Gastrocnemius medialis (tissue), 4 donors: ENCODE results near the gene SSH3.

Experiments used
- CTCF ChIP-seq, 5 experiments: fragments of 450-650 bp in 3 of 5; fragments of 200-600 bp in 2 of 5; sonication (generic) in 2 of 5; IDR thresholded peaks in 4 of 5; conservative IDR thresholded peaks in 1 of 5; 1 replicate in 4 of 5; 2 replicates in 1 of 5; pipeline ENCODE4 v1.5.1; 2016 to 2019; ENCODE audit warnings: antibody characterized with exemption in 5 of 5, mild to moderate bottlenecking in 3 of 5, moderate library complexity in 3 of 5
- POLR2A ChIP-seq, 2 donors: fragments of 450-650 bp; IDR thresholded peaks; one replicate each; pipeline ENCODE4 v1.6.1; 2017; ENCODE audit warnings: antibody characterized with exemption in 2 of 2, mild to moderate bottlenecking in 2 of 2, moderate library complexity in 2 of 2

GRCh38 chr11:67357831-67358670 lies 54.7 kb downstream of the SSH3 start:
- TF ChIP-seq CTCF (IDR thresholded peaks at IDR 0.05 in 4 of 5, conservative IDR thresholded peaks at IDR 0.05 in 1 of 5) (no peak), POLR2A (IDR thresholded peaks at IDR 0.05) (no peak)
